SK-N-SH treated with all-trans-retinoic acid at 6 μM for 48 hours (cell line): Measurements from ENCODE around the gene BARHL2.

ENCODE experiments used
- ATAC-seq: fragments of 200-7000 bp; cut with Tn5 transposase; 3 replicates; pipeline ENCODE4 v1.9.1; 2020; ENCODE audit warnings: mild to moderate bottlenecking, moderate library complexity
- ARNTL ChIP-seq: fragments of 450-650 bp; formaldehyde crosslinking; IDR thresholded peaks from 2 replicates; pipeline ENCODE4 v1.5.0; 2020; ENCODE audit warnings: low read depth, mild to moderate bottlenecking, moderate library complexity, borderline replicate concordance
- BACH2 ChIP-seq: fragments of 250-450 bp; sonication (Bioruptor Pico); IDR thresholded peaks from 2 replicates; pipeline ENCODE4 v1.9.0; 2021; ENCODE audit warnings: mild to moderate bottlenecking, borderline replicate concordance
- CSDC2 ChIP-seq: fragments of 250-450 bp; sonication (Bioruptor Pico); IDR thresholded peaks from 2 replicates; pipeline ENCODE4 v1.5.0; 2020; ENCODE audit warnings: mild to moderate bottlenecking, moderate library complexity
- ESRRG ChIP-seq: fragments of 250-450 bp; sonication (Bioruptor Pico); IDR thresholded peaks from 2 replicates; pipeline ENCODE4 v1.6.1; 2021; ENCODE audit warnings: mild to moderate bottlenecking
- GLIS3 ChIP-seq: fragments of 250-450 bp; sonication (Bioruptor Pico); IDR thresholded peaks from 2 replicates; pipeline ENCODE4 v1.5.0; 2020; ENCODE audit warnings: mild to moderate bottlenecking, moderate library complexity
- ISL1 ChIP-seq: fragments of 250-450 bp; sonication (Bioruptor Pico); IDR thresholded peaks from 2 replicates; pipeline ENCODE4 v2.1.2; 2022; ENCODE audit warnings: mild to moderate bottlenecking, moderate library complexity
- OSR1 ChIP-seq: fragments of 250-450 bp; sonication (Bioruptor Pico); IDR thresholded peaks from 2 replicates; pipeline ENCODE4 v1.8.0; 2022; ENCODE audit warnings: moderate library complexity, mild to moderate bottlenecking, inconsistent platforms
- PPARA ChIP-seq: fragments of 250-450 bp; sonication (Bioruptor Pico); IDR thresholded peaks from 2 replicates; pipeline ENCODE4 v1.5.0; 2020; ENCODE audit warnings: mild to moderate bottlenecking, borderline replicate concordance
- RARB ChIP-seq: fragments of 250-450 bp; sonication (Bioruptor Pico); IDR thresholded peaks from 2 replicates; pipeline ENCODE4 v1.8.0; 2021; ENCODE audit warnings: mild to moderate bottlenecking, moderate library complexity
- SNAI2 ChIP-seq: fragments of 250-450 bp; sonication (Bioruptor Pico); IDR thresholded peaks from 2 replicates; pipeline ENCODE4 v1.5.0; 2020; ENCODE audit warnings: mild to moderate bottlenecking, moderate library complexity
- TCF4 ChIP-seq: fragments of 250-450 bp; sonication (Bioruptor Pico); IDR thresholded peaks from 2 replicates; pipeline ENCODE4 v1.8.0; 2021; ENCODE audit warnings: mild to moderate bottlenecking, moderate library complexity, borderline replicate concordance
- TOX ChIP-seq: fragments of 250-450 bp; sonication (Bioruptor Pico); IDR thresholded peaks from 2 replicates; pipeline ENCODE4 v1.8.0; 2021; ENCODE audit warnings: mild to moderate bottlenecking, moderate library complexity, borderline replicate concordance
- ZC3H10 ChIP-seq: fragments of 250-450 bp; sonication (Bioruptor Pico); IDR thresholded peaks from 2 replicates; pipeline ENCODE4 v1.5.1; 2021; ENCODE audit warnings: mild to moderate bottlenecking, moderate library complexity
- ZFP3 ChIP-seq: fragments of 250-450 bp; sonication (Bioruptor Pico); IDR thresholded peaks from 2 replicates; pipeline ENCODE4 v1.5.0; 2020; ENCODE audit warnings: mild to moderate bottlenecking, moderate library complexity
- ZNF565 ChIP-seq: fragments of 450-650 bp; formaldehyde crosslinking; conservative IDR thresholded peaks from 2 replicates; pipeline ENCODE4 v1.5.0; 2020; ENCODE audit warnings: low read depth, mild to moderate bottlenecking, moderate library complexity
- ZNF70 ChIP-seq: fragments of 450-650 bp; formaldehyde crosslinking; IDR thresholded peaks from 2 replicates; pipeline ENCODE4 v1.5.0; 2020; ENCODE audit warnings: mild to moderate bottlenecking, moderate library complexity
- ZNF8 ChIP-seq: fragments of 450-650 bp; formaldehyde crosslinking; IDR thresholded peaks from 2 replicates; pipeline ENCODE4 v1.5.0; 2020; ENCODE audit warnings: mild to moderate bottlenecking, moderate library complexity
- TF ChIP-seq, protein P1 (sequence below): fragments of 250-450 bp; sonication (Bioruptor Pico); IDR thresholded peaks from 2 replicates; pipeline ENCODE4 v1.5.1; 2020; ENCODE audit warnings: low read depth, mild to moderate bottlenecking, moderate library complexity
- TF ChIP-seq, protein P2 (sequence below): fragments of 250-450 bp; sonication (Bioruptor Pico); IDR thresholded peaks from 2 replicates; pipeline ENCODE4 v1.8.0; 2021; ENCODE audit warnings: low read depth, mild to moderate bottlenecking, moderate library complexity, borderline replicate concordance
- TF ChIP-seq, protein P3 (sequence below): fragments of 250-450 bp; sonication (Bioruptor Pico); IDR thresholded peaks from 2 replicates; pipeline ENCODE4 v1.5.0; 2020; ENCODE audit warnings: mild to moderate bottlenecking, moderate library complexity
- TF ChIP-seq, protein P4 (sequence below): fragments of 250-450 bp; sonication (Bioruptor Pico); IDR thresholded peaks from 2 replicates; pipeline ENCODE4 v1.5.1; 2021; ENCODE audit warnings: mild to moderate bottlenecking, moderate library complexity

The BARHL2 gene

DNA sequence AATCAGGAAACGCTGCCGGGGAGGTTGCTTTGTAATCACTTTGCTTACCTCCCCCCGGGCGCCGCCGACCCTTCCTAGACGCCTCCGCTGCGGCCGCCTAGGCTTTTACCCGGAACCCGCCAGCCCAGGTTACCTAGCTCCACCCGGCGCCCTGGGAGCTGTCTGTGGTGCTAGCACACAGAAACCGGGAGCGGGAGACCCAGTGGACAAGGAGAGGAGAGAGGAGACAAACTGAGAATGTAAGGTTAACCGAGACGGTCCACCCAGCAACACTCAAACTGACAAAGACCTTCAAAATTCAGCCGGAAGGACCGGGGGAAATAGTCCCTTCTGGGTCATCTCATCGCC lies 9.8 kb downstream of the BARHL2 start:
- TF ChIP-seq BACH2 (CRISPR knock-in tag) (no peak), ISL1 (CRISPR knock-in tag) (no peak), ZNF8 (CRISPR knock-in tag) (no peak), GLIS3 (CRISPR knock-in tag) (no peak), ZFP3 (CRISPR knock-in tag) (no peak), OSR1 (CRISPR knock-in tag) (no peak), ZNF565 (CRISPR knock-in tag) (no peak), RARB (CRISPR knock-in tag) (no peak), ESRRG (no peak), ARNTL (no peak), CSDC2 (CRISPR knock-in tag) (no peak)
- TF ChIP-seq, protein P1, sequence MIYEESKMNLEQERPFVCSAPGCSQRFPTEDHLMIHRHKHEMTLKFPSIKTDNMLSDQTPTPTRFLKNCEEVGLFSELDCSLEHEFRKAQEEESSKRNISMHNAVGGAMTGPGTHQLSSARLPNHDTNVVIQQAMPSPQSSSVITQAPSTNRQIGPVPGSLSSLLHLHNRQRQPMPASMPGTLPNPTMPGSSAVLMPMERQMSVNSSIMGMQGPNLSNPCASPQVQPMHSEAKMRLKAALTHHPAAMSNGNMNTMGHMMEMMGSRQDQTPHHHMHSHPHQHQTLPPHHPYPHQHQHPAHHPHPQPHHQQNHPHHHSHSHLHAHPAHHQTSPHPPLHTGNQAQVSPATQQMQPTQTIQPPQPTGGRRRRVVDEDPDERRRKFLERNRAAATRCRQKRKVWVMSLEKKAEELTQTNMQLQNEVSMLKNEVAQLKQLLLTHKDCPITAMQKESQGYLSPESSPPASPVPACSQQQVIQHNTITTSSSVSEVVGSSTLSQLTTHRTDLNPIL (CRISPR knock-in tag) = no peak
- TF ChIP-seq, protein P2, sequence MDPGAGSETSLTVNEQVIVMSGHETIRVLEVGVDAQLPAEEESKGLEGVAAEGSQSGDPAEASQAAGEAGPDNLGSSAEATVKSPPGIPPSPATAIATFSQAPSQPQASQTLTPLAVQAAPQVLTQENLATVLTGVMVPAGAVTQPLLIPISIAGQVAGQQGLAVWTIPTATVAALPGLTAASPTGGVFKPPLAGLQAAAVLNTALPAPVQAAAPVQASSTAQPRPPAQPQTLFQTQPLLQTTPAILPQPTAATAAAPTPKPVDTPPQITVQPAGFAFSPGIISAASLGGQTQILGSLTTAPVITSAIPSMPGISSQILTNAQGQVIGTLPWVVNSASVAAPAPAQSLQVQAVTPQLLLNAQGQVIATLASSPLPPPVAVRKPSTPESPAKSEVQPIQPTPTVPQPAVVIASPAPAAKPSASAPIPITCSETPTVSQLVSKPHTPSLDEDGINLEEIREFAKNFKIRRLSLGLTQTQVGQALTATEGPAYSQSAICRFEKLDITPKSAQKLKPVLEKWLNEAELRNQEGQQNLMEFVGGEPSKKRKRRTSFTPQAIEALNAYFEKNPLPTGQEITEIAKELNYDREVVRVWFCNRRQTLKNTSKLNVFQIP (CRISPR knock-in tag) = no peak
- TF ChIP-seq, protein P3, sequence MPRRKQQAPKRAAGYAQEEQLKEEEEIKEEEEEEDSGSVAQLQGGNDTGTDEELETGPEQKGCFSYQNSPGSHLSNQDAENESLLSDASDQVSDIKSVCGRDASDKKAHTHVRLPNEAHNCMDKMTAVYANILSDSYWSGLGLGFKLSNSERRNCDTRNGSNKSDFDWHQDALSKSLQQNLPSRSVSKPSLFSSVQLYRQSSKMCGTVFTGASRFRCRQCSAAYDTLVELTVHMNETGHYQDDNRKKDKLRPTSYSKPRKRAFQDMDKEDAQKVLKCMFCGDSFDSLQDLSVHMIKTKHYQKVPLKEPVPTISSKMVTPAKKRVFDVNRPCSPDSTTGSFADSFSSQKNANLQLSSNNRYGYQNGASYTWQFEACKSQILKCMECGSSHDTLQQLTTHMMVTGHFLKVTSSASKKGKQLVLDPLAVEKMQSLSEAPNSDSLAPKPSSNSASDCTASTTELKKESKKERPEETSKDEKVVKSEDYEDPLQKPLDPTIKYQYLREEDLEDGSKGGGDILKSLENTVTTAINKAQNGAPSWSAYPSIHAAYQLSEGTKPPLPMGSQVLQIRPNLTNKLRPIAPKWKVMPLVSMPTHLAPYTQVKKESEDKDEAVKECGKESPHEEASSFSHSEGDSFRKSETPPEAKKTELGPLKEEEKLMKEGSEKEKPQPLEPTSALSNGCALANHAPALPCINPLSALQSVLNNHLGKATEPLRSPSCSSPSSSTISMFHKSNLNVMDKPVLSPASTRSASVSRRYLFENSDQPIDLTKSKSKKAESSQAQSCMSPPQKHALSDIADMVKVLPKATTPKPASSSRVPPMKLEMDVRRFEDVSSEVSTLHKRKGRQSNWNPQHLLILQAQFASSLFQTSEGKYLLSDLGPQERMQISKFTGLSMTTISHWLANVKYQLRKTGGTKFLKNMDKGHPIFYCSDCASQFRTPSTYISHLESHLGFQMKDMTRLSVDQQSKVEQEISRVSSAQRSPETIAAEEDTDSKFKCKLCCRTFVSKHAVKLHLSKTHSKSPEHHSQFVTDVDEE (CRISPR knock-in tag) = no peak
- TF ChIP-seq, all 23 proteins: peak for 0
- peak; percentile 85 for ATAC-seq

DNA sequence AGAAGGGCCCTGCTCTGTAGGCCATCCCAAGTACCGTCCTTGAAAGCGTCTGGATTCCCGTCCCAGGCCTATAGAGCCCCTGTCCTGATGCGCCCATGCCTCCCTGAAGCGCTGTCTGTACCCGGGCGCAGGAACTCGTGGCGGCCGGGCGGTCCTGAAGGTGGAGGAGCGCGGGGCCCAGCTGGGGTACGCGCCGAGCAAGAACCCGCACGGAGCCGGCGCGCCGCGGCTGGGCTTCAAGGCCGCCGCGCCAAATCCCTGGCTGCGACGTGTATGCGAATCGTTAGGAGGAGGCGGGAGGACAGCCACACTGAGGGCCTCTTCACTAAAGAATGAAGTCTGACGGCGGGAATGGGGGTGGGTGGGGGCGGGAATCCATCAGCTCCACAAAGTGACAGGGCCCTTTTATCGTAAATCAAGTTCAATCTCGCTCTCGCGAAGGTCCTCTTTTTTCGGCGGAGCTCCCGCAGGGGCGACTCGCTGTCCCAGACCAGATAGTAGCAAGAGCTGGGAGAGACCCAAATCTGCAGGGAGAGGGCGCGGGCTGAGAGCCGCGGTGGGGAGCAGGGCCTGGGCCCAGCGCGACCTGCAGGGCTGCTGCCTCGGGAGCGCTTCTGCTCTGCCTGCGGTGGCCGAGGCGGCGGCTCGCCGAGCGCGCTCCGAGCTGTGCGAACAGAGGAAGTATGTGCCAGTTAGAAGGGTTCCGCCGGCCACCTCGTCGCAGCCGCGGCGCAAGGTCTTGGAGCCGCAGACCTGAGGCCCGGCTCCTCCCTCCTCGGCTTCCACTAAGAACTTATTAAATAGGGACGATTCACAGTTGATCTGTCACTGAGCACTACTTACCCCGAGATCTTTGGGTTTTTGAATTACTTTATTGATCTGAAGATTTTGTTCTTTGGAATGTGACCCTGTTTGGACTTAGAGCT lies 10.4 kb downstream of the BARHL2 start:
- ATAC-seq = peak; percentile 79

DNA sequence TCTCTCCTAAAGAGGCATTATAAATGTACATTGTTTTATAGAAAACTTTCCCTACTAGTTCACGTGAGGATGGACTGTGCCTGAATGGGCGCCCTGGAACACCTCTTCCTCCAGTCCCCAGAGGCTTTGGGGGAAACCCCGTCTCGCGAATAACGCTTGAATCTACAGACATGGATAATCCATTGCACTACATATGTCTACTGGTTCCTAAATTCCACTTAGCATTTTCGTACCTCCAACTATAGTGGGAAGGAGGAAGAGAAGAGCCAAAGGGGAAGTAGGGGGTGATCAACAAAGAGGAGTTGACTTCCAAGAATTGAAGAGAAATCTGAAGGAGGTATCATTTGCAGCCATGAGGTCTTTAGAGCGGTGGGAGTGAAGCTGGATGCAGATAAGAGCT lies 11.1 kb downstream of the BARHL2 start:
- ATAC-seq = no peak
- TF ChIP-seq, protein P3 (CRISPR knock-in tag) = no peak
- TF ChIP-seq ISL1 (CRISPR knock-in tag) = no peak
- TF ChIP-seq ZNF565 (CRISPR knock-in tag) = no peak
- no peak for TF ChIP-seq ZC3H10 (CRISPR knock-in tag)
- TF ChIP-seq, all 23 proteins: peak for 0

More for the DNA sequence above, 10.4 kb downstream of the BARHL2 start:
- TF ChIP-seq OSR1 (CRISPR knock-in tag) = no peak
- TF ChIP-seq TCF4 = no peak
- no peak for TF ChIP-seq RARB (CRISPR knock-in tag)
- no peak for TF ChIP-seq SNAI2 (CRISPR knock-in tag)
- no peak for TF ChIP-seq ZFP3 (CRISPR knock-in tag)

DNA sequence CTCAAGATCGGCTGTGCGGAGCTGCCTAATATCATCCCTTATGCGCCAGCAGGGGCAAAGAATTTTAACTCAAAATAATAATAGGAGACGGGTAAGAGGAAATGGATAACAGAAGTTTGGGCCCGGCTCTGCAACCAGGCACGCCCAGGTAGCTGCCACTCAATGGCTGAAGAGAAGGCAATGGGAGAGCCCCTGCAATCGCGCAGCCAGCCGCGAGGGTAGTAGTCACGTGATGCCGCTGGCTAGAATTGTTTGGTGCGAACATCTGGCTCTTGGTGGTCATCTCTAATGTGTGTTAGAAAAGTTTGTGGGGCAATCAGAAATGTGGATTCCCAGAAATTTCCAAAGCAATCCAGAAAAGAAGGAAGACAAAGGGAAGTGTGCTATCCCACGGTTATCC lies 12.3 kb downstream of the BARHL2 start:
- no peak for ATAC-seq
- no peak for TF ChIP-seq ZNF565 (CRISPR knock-in tag)
- no peak for TF ChIP-seq ISL1 (CRISPR knock-in tag)
- TF ChIP-seq TOX (CRISPR knock-in tag) = no peak
- TF ChIP-seq GLIS3 (CRISPR knock-in tag) = no peak
- TF ChIP-seq ZC3H10 (CRISPR knock-in tag) = no peak
- TF ChIP-seq, protein P4, sequence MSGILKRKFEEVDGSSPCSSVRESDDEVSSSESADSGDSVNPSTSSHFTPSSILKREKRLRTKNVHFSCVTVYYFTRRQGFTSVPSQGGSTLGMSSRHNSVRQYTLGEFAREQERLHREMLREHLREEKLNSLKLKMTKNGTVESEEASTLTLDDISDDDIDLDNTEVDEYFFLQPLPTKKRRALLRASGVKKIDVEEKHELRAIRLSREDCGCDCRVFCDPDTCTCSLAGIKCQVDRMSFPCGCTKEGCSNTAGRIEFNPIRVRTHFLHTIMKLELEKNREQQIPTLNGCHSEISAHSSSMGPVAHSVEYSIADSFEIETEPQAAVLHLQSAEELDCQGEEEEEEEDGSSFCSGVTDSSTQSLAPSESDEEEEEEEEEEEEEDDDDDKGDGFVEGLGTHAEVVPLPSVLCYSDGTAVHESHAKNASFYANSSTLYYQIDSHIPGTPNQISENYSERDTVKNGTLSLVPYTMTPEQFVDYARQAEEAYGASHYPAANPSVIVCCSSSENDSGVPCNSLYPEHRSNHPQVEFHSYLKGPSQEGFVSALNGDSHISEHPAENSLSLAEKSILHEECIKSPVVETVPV (CRISPR knock-in tag) = no peak
- no peak for TF ChIP-seq OSR1 (CRISPR knock-in tag)
- TF ChIP-seq, protein P3 (CRISPR knock-in tag) = no peak
- TF ChIP-seq ZNF8 (CRISPR knock-in tag) = no peak
- TF ChIP-seq ZNF70 (CRISPR knock-in tag) = no peak
- no peak for TF ChIP-seq PPARA (CRISPR knock-in tag)
- TF ChIP-seq SNAI2 (CRISPR knock-in tag) = no peak
